Tibial nerve (tissue), 4 donors: Measurements from ENCODE around the gene SRGAP3.

Experiments
- CTCF ChIP-seq, 5 experiments: fragments of 200-600 bp in 3 of 5; fragments of 450-650 bp in 2 of 5; sonication (generic) in 3 of 5; IDR thresholded peaks; one replicate each; pipeline ENCODE4 v1.5.1; 2016 to 2019; ENCODE audit warnings: antibody characterized with exemption in 5 of 5, mild to moderate bottlenecking in 3 of 5, moderate library complexity in 2 of 5
- EP300 ChIP-seq, 2 donors: sonication (generic); formaldehyde crosslinking; IDR thresholded peaks; one replicate each; pipeline ENCODE4 v1.6.1; 2017; ENCODE audit warnings: antibody characterized with exemption in 2 of 2, mild to moderate bottlenecking in 1 of 2
- POLR2A ChIP-seq, 2 donors: fragments of 450-650 bp; IDR thresholded peaks; one replicate each; pipeline ENCODE4 v1.6.1; 2017; ENCODE audit warnings: antibody characterized with exemption in 2 of 2, mild to moderate bottlenecking in 2 of 2, moderate library complexity in 2 of 2

DNA sequence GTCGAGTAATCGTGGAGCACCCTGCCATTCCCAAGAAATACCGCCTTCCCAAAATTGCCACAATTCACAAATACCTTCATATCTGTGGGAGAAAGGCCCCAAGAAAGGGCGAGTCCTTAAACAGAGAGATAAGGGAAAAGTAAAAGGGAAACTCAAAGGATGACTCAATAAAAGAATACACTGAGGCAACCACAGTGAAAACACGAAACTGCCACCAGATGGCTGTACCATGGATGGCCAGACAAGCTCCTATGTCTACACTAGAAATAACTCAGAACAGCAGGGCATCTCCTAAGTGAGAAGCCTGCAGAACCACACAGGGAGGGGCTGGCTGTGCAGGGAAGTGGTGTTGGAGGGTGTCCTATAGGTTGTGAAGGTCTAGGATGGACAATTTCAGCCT is 25.0 kb downstream of the SRGAP3 start:
- no peak for TF ChIP-seq EP300 (IDR thresholded peaks at IDR 0.05)
- no peak for TF ChIP-seq CTCF (IDR thresholded peaks at IDR 0.05)
- no peak for TF ChIP-seq POLR2A (IDR thresholded peaks at IDR 0.05)
